Ecto neural progenitor cell (in vitro differentiated cells): ENCODE results near the gene CTSS.
"Not testable (repeated sequence)": the region's sequence is repeated elsewhere in the genome, so short reads cannot be mapped to it uniquely, and the experiment has no call there.

ENCODE experiments used
- DNase-seq: peaks from one replicate; pipeline ENCODE4 v3.0.0-alpha.2; 2018; ENCODE audit warnings: low spot score

CTSS gene

DNA sequence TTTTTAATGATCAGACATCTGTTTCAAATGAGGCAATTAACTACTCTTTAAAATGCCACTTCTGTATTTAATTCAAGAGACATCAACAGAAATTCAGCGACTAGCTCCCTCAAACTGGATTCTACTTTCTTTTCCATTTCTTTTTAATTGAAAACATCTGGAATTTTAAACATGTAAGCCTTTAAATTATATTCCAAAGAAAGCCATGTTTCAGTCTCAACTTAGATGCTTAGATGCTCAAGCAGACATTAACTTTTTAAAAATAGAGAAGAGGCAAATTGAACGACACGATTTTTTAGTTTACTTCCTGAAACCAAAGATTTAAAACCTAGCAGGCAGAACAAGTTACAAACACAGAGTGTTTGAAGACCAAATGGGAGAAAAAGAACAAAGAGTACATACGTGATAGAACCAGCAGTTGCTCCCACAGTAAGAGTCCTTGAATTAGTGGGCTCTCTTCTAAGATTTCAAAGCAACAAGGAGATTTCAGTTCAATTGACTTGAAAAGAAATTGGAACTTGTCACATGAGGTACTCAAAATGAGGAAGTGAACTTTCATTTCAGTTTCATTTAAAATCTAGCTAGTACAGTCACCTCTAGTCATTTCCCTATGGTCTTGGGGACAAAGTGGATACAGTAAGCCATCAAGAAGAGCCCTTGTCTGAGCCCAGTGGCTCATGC, at the start of gene CTSS:
Gene CTSS (minus strand): TSS at position 483 of the 681 bp plus-strand sequence. CDS start 1,015 bp downstream, outside the sequence.
- no peak for DNase-seq

DNA sequence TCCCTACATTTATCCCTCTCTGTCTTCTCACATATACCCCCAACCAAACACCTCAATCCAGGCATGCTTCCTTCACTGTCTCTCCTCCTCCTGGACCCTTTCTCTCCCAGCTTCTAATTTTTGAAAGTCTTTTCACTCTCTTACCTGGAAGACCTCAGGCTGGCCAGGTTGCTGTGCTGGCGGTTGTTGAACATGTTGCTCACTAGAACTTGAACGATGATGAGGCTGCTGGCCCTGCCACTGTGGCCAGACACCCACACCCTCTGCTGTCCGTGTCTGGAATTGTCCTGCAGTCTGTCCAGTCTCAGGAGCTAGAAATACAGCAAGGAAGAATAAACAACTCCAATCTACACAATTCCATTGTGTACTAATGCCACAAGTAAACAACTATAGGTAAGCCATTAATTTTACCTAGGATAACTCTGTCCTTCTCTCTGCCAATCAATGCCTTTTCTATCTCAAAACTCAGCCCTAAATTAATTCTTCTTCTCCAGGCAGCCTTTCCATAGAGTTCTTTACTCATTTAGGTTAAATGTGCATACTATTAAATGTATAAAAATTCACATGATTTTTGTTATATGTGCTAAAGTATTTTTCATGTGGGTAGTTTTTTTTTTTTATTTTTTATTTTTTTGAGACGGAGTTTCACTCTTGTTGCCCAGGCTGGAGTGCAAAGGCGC, 47.6 kb upstream of the CTSS start:
- DNase-seq, result peak; percentile 58

DNA sequence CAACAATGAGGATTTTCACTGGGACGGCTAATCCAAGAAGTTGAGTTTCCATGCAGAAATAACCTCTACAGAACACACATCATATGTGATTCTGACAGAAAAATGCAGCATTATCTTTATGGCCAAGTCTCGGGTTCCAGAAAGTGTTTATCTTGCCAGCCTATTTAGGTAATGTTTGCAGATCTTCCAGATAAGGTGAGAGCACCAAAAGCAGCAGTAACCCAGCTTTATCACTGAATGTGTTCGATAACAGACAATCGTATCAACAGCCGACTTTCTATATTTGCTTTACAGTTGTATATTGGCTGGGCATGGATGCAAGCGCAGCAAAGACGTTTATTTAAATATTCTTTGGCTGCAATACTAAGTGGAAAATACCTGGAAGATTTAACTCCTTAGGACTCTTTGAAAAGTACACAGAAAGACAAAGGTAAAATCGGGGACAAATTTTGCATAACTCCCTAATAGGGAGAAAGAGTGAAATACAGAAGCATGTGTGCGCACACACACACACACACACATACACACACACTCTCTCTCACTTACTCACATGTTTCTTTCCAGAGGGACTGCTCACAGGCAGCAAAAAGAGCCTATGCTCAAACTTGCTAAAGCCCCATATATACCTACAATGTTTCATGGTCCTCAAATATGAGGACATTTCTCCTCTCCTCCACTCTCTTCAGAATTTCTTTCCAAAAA, 45.5 kb upstream of the CTSS start:
- DNase-seq, result no peak

- DNase-seq, result no peak
Measured at GRCh38 chr1:150809651-150810050, 44.1 kb upstream of the CTSS start.

- no peak for DNase-seq
Measured at GRCh38 chr1:150808846-150809245, 43.3 kb upstream of the CTSS start.

GRCh38 chr1:150808121-150808520, 42.5 kb upstream of the CTSS start, which contains the start of gene CTSK:
Gene CTSK (minus strand): TSS chr1:150808260. CDS start chr1:150806805, 1,455 bp downstream.
- no peak for DNase-seq

DNA sequence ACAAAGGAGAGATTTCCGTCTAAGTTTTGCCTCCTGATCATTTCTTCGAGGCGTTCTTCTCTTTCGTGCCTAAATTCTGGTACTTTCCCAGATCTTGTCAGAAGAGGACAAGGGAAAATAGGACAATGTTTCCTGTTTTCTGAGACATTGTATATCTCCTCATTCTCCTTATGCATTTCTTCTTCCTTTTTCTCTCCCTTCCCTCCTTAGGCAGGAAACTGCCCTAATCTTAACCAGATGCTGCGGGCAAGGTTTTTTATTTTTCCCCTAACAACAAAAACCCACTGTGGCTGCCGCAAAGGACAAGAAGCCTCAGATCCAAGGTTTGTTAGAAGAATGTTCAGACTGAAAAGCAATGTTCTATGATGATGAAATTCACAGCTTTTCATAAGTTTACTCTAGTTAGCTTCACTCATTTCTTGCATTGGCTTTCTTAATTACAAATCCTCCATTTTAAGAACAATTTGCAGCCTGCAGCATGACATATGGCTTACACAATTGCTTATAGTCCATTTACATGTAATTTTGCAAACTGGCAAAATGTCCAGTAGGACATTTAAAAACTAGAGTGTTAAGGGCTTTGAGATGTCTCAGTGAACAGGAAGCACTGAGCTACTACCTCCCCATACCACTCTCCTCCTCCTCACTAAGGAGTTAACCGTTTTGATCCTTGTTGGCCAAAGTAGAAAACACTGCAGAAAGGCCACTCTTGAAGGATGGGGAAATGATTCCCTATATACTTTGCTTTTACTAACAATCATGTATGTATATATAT, 41.9 kb upstream of the CTSS start:
- no peak for DNase-seq

DNA sequence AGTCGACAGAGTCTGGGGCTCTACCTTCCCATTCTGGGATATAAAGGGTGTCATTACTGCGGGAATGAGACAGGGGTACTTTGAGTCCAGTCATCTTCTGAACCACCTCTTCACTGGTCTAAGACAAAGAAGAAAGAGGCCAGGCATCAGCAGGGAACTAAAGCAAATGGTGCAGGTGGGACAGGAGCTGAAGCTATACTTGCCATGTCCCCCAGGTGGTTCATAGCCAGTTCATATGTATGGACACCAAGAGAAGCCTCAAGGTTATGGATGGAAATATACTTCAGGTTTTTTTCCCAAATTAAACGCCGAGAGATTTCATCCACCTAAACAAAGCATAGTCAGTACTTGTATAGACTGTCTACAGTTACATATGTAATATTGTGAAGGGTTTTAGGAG, 40.3 kb upstream of the CTSS start:
- no peak for DNase-seq

GRCh38 chr1:150804671-150805070, 39.1 kb upstream of the CTSS start:
- DNase-seq, result no peak

DNA sequence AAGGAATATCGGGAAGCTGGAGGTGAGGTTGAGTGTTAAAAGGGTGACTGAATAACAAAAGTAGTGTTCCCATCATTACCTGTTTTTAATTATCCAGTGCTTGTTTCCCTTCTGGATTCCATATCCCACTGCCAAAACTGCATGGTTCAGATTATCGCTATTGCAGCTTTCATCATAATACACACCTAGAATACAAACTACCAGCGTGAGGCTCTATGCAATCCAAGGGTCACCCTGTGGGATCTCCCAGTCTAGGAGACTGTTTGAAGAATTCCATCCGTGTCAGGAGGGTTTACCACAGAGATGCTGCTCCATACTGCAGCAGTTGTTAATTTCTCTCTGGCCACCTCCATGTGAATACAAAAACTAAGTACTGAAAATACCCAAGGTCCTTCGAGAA, 33.5 kb upstream of the CTSS start:
- no peak for DNase-seq

- peak; percentile 56 for DNase-seq
Measured at GRCh38 chr1:150798525-150798924, 32.9 kb upstream of the CTSS start.

- DNase-seq, result no peak
Measured at GRCh38 chr1:150796374-150796773, 30.8 kb upstream of the CTSS start.

GRCh38 chr1:150793778-150794177, 28.2 kb upstream of the CTSS start:
- not testable (repeated sequence) for DNase-seq

DNA sequence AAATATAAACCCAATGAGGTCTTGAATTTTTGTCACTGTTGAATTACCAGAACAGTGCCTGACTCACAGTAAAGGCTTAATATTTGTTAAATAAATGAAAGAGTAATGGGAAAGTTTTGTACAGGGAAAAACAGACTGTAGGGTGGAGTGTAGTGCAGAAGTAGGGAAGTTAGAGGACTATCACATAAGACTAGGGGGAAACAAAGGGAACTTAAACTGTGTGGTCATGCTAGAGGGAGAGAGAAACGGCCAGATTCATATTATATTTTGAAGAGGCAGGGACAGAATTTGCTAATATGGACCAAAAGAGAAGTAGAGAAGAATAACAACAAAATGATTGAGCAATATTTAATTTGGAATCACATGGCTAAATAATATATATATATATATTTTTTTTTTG, 27.6 kb upstream of the CTSS start:
- no peak for DNase-seq

GRCh38 chr1:150791585-150791984, 26.0 kb upstream of the CTSS start:
- DNase-seq, result no peak

DNA sequence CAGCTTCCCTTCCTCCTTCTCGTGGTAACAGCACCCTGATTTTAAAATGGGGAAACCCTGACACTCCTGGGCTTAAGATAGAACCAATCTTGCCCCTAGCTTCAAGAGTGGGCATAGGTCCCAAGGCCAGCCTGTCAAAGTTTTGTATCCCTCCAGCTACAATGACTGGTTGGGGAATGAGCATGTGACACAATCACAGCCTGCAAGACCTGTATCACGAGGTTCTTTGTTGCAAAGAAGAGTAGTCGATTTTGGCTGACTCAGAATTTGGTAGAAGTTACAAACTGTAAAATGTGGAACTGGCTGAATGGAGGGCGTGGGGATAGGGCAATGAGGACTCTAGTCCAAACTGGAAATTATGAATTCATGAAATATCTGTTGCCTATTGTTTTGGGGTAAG, 23.8 kb upstream of the CTSS start:
- no peak for DNase-seq

- DNase-seq, result no peak
Measured at GRCh38 chr1:150788946-150789345, 23.4 kb upstream of the CTSS start.

DNA sequence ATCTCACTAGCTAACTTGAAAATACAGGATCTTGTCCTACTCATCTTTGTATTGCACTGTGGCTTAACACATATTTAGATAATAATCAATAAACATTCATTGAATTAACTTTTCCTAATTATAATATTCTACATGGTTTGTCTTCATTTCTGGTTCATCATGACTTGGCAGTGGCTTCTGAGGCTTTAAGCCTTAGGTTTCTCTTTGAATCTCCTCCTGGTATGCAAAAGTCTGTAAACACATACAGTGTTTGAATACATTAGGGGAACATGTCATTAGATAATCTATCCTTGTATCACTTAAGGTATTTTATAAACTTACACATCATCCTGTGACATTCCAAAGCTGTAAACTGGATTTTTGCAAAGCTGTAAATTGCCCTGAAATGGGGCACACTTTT, 21.9 kb upstream of the CTSS start:
- DNase-seq, result no peak

DNA sequence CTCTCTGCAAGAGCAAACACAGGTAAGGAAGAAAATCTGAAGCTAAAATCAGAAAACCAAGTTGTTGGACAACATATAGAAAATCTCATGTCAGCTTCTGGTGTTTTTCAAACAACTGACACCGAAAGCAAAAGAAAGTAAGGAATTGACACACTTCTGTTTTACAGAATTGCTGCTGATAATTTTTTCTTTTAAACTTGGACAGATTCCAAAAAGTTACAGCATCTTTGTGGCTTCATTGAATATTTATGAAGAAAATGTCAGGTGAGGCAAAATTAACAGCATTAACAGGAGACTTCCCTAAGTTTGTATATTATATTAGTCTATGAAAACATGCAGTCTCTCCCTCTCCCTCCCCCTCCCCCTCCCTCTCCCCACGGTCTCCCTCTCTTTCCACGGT, 14.9 kb upstream of the CTSS start:
- DNase-seq, result no peak

- DNase-seq, result no peak
Measured at GRCh38 chr1:150778409-150778808, 12.8 kb upstream of the CTSS start.

- DNase-seq, result no peak
Measured at GRCh38 chr1:150777544-150777943, 12.0 kb upstream of the CTSS start.

GRCh38 chr1:150775931-150776505, 10.4 kb upstream of the CTSS start:
- not testable (repeated sequence) for DNase-seq
